Mesenchymal stem cell (in vitro differentiated cells and primary cell): Measurements from ENCODE around the gene FBXO44.

ENCODE experiments used
- DNase-seq: peaks from one replicate; pipeline ENCODE4 v3.0.0-alpha.2; 2013
- H2AFZ ChIP-seq: one replicate; pipeline ENCODE4 v1.6.1; 2013; ENCODE audit warnings: low read depth, mild to moderate bottlenecking, control low read depth, inconsistent platforms, low read length, moderate library complexity
- H2AK5ac ChIP-seq: 2 replicates; pipeline ENCODE4 v1.6.1; 2013; ENCODE audit warnings: low read length, moderate library complexity, mild to moderate bottlenecking, inconsistent platforms; ENCODE audit not compliant: severe bottlenecking
- H2BK120ac ChIP-seq: one replicate; pipeline ENCODE4 v1.6.1; 2013; ENCODE audit warnings: low read depth, mild to moderate bottlenecking, inconsistent platforms, low read length, moderate library complexity
- H2BK12ac ChIP-seq, 2 experiments: one replicate each; pipeline ENCODE4 v1.6.1; 2013; ENCODE audit warnings: inconsistent platforms in 2 of 2, low read length in 2 of 2, mild to moderate bottlenecking in 2 of 2, moderate library complexity in 2 of 2, control low read depth in 1 of 2
- H2BK15ac ChIP-seq: one replicate; pipeline ENCODE4 v1.6.1; 2013; ENCODE audit warnings: mild to moderate bottlenecking, low read depth, inconsistent platforms; ENCODE audit not compliant: poor library complexity, severe bottlenecking
- H2BK5ac ChIP-seq: 2 replicates; pipeline ENCODE4 v1.6.1; 2013; ENCODE audit warnings: low read depth, mild to moderate bottlenecking, low read length, control low read depth, inconsistent platforms; ENCODE audit not compliant: poor library complexity, severe bottlenecking
- H3K14ac ChIP-seq, 2 experiments: one replicate each; pipeline ENCODE4 v1.6.1; 2013; ENCODE audit warnings: inconsistent platforms in 2 of 2, low read length in 2 of 2, control low read depth in 1 of 2, mild to moderate bottlenecking in 1 of 2, moderate library complexity in 1 of 2
- H3K18ac ChIP-seq, 2 experiments: one replicate each; pipeline ENCODE4 v1.6.1; 2013; ENCODE audit warnings: inconsistent platforms in 2 of 2, low read length in 2 of 2, control low read depth in 1 of 2, low read depth in 1 of 2, mild to moderate bottlenecking in 1 of 2
- H3K23ac ChIP-seq, 2 experiments: one replicate each; pipeline ENCODE4 v1.6.1; 2013; ENCODE audit warnings: inconsistent platforms in 2 of 2, low read length in 2 of 2, mild to moderate bottlenecking in 2 of 2, moderate library complexity in 2 of 2, control low read depth in 1 of 2
- H3K27ac ChIP-seq: 2 replicates; pipeline ENCODE4 v1.5.1; 2013; ENCODE audit warnings: mild to moderate bottlenecking, moderate library complexity, low read length, control low read depth, inconsistent platforms; ENCODE audit not compliant: poor library complexity, severe bottlenecking
- H3K27me3 ChIP-seq, 2 experiments: 2 replicates each; pipeline versions ENCODE4 v1.6.1 to v1.7.0; 2013; ENCODE audit warnings: low read length in 2 of 2, mild to moderate bottlenecking in 2 of 2, moderate library complexity in 2 of 2, control low read depth in 1 of 2, inconsistent platforms in 1 of 2; ENCODE audit not compliant: control insufficient read depth in 1 of 2, insufficient read depth in 1 of 2
- H3K36me3 ChIP-seq, 2 experiments: 2 replicates each; pipeline versions ENCODE4 v1.6.1 to v1.7.0; 2013; ENCODE audit warnings: low read length in 2 of 2, control low read depth in 1 of 2, inconsistent platforms in 1 of 2, low read depth in 1 of 2, mild to moderate bottlenecking in 1 of 2; ENCODE audit not compliant: insufficient read depth in 2 of 2, control insufficient read depth in 1 of 2
- H3K4ac ChIP-seq, 2 experiments: one replicate each; pipeline ENCODE4 v1.6.1; 2013; ENCODE audit warnings: inconsistent platforms in 2 of 2, low read length in 2 of 2, mild to moderate bottlenecking in 2 of 2, moderate library complexity in 2 of 2, control low read depth in 1 of 2, low read depth in 1 of 2
- H3K4me1 ChIP-seq: 2 replicates; pipeline ENCODE4 v1.6.1; 2013; ENCODE audit warnings: low read depth, low read length, control low read depth; ENCODE audit not compliant: control insufficient read depth, insufficient read depth
- H3K4me2 ChIP-seq: 2 replicates; pipeline ENCODE4 v1.6.1; 2013; ENCODE audit warnings: low read length, mild to moderate bottlenecking, inconsistent platforms; ENCODE audit not compliant: poor library complexity, severe bottlenecking
- H3K4me3 ChIP-seq, 2 experiments: 2 replicates each; pipeline versions ENCODE4 v1.5.1 to v1.7.0; 2013; ENCODE audit warnings: low read length in 2 of 2, mild to moderate bottlenecking in 2 of 2, control low read depth in 1 of 2, low read depth in 1 of 2; ENCODE audit not compliant: insufficient read depth in 1 of 2
- H3K79me1 ChIP-seq: replicated peaks from 2 replicates; pipeline ENCODE4 v1.6.1; 2013; ENCODE audit warnings: mild to moderate bottlenecking, control low read depth, low read length, inconsistent platforms; ENCODE audit not compliant: poor library complexity, severe bottlenecking
- H3K9ac ChIP-seq: 2 replicates; pipeline ENCODE4 v1.7.0; 2013; ENCODE audit warnings: mild to moderate bottlenecking, low read length, moderate library complexity
- H3K9me3 ChIP-seq: 2 replicates; pipeline ENCODE4 v1.7.0; 2013; ENCODE audit warnings: mild to moderate bottlenecking, low read length; ENCODE audit not compliant: control insufficient read depth
- H4K8ac ChIP-seq: one replicate; pipeline ENCODE4 v1.6.1; 2013; ENCODE audit warnings: inconsistent platforms, mild to moderate bottlenecking, low read length, moderate library complexity
- H4K91ac ChIP-seq: one replicate; pipeline ENCODE4 v1.6.1; 2013; ENCODE audit warnings: mild to moderate bottlenecking, low read length, inconsistent platforms
- WGBS: methylation state at CpG from one replicate; pipeline ENCODE4 v1.1.7; 2013; ENCODE audit warnings: mixed read lengths; 5-methylcytosine and 5-hydroxymethylcytosine counted together

Gene FBXO44

DNA sequence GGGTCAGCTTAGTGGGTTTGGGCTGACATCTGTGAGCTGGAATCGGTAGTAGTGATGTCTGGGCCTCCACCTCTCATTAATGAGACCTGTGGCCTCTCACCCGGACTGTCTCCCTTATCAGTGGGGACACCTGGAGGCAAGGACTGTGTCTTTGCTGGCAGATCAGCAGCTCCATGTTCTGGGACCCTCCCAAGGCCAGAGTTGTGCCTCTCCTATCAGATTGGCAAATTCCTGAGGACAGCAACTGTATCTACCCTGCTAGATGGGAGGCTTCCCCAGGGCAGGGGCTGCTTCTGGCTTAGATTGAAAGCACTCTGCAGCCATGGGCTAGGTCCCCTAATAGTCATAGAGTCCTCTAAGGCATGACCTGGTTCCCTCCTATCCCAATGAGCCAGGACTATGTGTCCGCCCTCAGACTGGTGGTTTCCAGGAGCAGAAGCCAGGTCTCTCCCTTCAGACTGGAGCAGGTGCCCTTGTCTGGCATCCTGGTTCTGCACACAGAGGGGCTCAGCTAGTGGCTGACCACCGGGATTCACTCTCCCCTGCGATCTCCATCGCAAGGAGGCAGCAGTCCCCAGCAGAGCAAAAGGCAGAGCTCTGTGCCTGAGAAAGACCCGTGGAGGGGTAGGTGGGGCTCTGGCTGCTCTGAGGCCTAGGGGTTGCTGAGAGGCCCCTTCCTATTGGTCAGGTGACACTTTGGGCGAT lies 42.7 kb downstream of the FBXO44 start:
- H3K4me1 ChIP-seq = peaks cover 12% of the 10 kb centered on the region
- 71% methylated on average over 8 of the region's 8 CpGs for WGBS
- H4K91ac ChIP-seq = peak overlapping the region; percentile 14
- no peak overlapping the region for H3K18ac ChIP-seq
- H3K27me3 ChIP-seq = peaks cover 65 to 69% of the 10 kb centered on the region in 2 experiments
- no peak overlapping the region for H2AFZ ChIP-seq
- H3K23ac ChIP-seq = no peak overlapping the region
- H2BK5ac ChIP-seq = no peak overlapping the region
- H3K9me3 ChIP-seq = no peaks in the 10 kb centered on the region
- no peak overlapping the region for H2BK120ac ChIP-seq
- H3K4ac ChIP-seq = no peak overlapping the region
- H2BK12ac ChIP-seq = no peak overlapping the region
- DNase-seq = no peak
- no peak overlapping the region for H3K4me3 ChIP-seq
- no peak overlapping the region for H2BK15ac ChIP-seq
- peaks cover 0 to 3% of the 10 kb centered on the region in 2 experiments for H3K36me3 ChIP-seq
- no peak overlapping the region for H3K4me2 ChIP-seq
- H3K79me1 ChIP-seq = no peaks in the 10 kb centered on the region
- H3K27ac ChIP-seq = no peak overlapping the region
- H3K14ac ChIP-seq = no peak overlapping the region
- H4K8ac ChIP-seq = no peak overlapping the region
- H2AK5ac ChIP-seq = no peak overlapping the region
- H3K9ac ChIP-seq = no peak overlapping the region

DNA sequence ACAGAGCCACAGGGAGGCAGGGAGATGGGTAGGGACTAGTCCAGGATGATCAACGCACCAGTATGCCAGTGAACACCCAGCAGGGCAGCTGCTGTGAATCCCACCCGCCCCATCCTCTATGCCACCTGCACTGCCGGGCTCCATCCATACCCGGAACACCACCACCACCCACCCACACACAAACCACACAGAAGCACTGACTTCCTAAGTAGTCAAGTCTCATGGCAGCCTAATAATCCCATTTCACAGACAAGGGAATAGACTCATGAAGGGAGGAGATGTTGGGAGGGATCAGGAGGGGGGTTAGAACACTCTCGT lies 43.2 kb downstream of the FBXO44 start:
- DNase-seq = no peak
- H3K79me1 ChIP-seq = no peaks in the 10 kb centered on the region
- H3K36me3 ChIP-seq = peaks cover 0 to 3% of the 10 kb centered on the region in 2 experiments
- H4K91ac ChIP-seq = no peak overlapping the region
- no peak overlapping the region for H2BK12ac ChIP-seq
- peaks cover 60 to 70% of the 10 kb centered on the region in 2 experiments for H3K27me3 ChIP-seq
- no peaks in the 10 kb centered on the region for H3K9me3 ChIP-seq
- no peak overlapping the region for H2AK5ac ChIP-seq
- no peak overlapping the region for H3K27ac ChIP-seq
- H3K23ac ChIP-seq = no peak overlapping the region
- H2BK15ac ChIP-seq = no peak overlapping the region
- no peak overlapping the region for H4K8ac ChIP-seq
- H3K14ac ChIP-seq = no peak overlapping the region
- H3K9ac ChIP-seq = no peak overlapping the region
- no peak overlapping the region for H3K4me2 ChIP-seq
- no peak overlapping the region for H3K4ac ChIP-seq
- no peak overlapping the region for H2BK120ac ChIP-seq
- no peak overlapping the region for H2BK5ac ChIP-seq
- no peak overlapping the region for H3K18ac ChIP-seq
- 74% methylated on average over 3 of the region's 5 CpGs for WGBS
- peaks cover 10% of the 10 kb centered on the region for H3K4me1 ChIP-seq
- no peak overlapping the region for H2AFZ ChIP-seq
- H3K4me3 ChIP-seq = no peak overlapping the region

DNA sequence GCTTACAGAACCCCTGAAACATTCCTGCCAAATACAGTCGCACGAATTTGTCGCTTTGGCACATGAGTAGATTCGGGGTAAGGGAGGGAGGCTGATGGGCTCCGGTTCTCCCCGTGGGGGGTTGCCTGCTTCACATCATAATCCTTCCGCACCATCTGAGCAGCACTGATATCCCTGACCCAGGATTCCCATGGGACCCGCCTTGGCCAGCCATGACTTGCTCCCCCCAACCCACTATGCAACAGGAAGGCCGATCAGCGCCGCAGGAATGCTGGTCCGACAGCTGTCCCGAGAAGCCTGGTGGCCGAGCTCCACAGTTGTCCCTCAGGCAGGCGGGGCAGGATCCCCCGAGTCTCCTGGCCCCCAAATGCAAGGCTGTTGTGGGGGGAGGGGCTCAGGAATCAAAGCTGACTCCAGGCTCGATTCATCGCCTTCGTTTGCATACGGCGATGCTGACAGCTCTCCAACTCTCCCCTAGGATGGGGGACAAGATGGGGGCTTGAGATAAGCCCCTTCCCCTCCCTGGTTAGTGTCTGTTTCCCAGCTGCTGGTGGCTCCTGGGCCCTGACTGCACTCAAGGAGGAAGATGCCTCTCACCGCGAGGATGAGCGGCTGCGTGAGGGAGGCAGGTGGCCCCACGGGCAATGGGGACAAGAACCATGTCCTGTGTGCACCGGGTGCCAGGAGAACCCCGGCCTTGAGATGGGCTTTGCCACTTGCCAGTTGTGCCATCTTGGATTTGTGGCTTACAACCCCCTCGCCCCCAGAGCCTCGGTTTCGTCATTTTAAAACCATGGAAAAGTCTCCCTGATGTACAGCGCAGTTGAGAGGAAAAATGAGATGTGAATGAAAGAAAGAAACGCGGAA lies 46.2 kb downstream of the FBXO44 start:
- H4K91ac ChIP-seq = no peak overlapping the region
- peaks cover 62 to 83% of the 10 kb centered on the region in 2 experiments for H3K27me3 ChIP-seq
- no peak overlapping the region for H3K14ac ChIP-seq
- H2AFZ ChIP-seq = no peak overlapping the region
- H2BK12ac ChIP-seq = no peak overlapping the region
- H3K36me3 ChIP-seq = peaks cover 0 to 2% of the 10 kb centered on the region in 2 experiments
- H3K18ac ChIP-seq = no peak overlapping the region
- no peak overlapping the region for H3K23ac ChIP-seq
- H3K4me2 ChIP-seq = no peak overlapping the region
- H3K9me3 ChIP-seq = no peaks in the 10 kb centered on the region
- H3K4me1 ChIP-seq = no peaks in the 10 kb centered on the region
- DNase-seq = no peak
- H2BK120ac ChIP-seq = no peak overlapping the region
- 84% methylated on average over 34 of the region's 34 CpGs for WGBS
- H2BK5ac ChIP-seq = no peak overlapping the region
- no peak overlapping the region for H2BK15ac ChIP-seq
- H3K79me1 ChIP-seq = no peaks in the 10 kb centered on the region
- H3K27ac ChIP-seq = no peak overlapping the region
- H3K9ac ChIP-seq = no peak overlapping the region
- no peak overlapping the region for H3K4ac ChIP-seq
- H4K8ac ChIP-seq = no peak overlapping the region
- H3K4me3 ChIP-seq = no peak overlapping the region
- no peak overlapping the region for H2AK5ac ChIP-seq

DNA sequence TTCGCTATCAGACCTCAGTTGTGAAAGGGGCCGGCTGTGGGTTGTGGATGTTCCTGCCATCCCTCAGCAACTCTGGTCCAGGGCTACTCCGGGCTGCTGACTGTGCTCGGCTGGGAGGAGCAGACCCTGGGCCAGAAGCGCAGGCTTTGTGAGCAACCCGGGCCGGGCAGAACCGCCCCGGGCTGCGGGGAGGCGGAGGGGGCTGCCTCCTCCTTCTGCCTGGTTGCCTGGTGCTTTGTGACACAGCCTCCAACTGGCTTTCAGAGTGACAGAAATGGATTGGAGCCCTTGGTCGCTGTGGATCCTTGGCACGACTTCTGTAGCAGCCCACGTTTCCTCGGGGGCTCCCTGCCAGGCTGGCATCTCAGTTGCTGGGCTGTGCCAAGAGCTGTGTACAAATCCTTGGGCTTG lies 46.9 kb downstream of the FBXO44 start:
- H3K79me1 ChIP-seq = no peaks in the 10 kb centered on the region
- H2AFZ ChIP-seq = no peak overlapping the region
- H2BK12ac ChIP-seq = no peak overlapping the region
- H3K36me3 ChIP-seq = no peaks in the 10 kb centered on the region
- H4K91ac ChIP-seq = no peak overlapping the region
- no peak overlapping the region for H3K27ac ChIP-seq
- no peak overlapping the region for H3K4me3 ChIP-seq
- peaks cover 59 to 90% of the 10 kb centered on the region in 2 experiments for H3K27me3 ChIP-seq
- no peak overlapping the region for H3K4ac ChIP-seq
- no peak overlapping the region for H2BK15ac ChIP-seq
- H3K9me3 ChIP-seq = no peaks in the 10 kb centered on the region
- no peak overlapping the region for H3K4me2 ChIP-seq
- WGBS = 89% methylated on average over 15 of the region's 15 CpGs
- no peak overlapping the region for H3K18ac ChIP-seq
- H4K8ac ChIP-seq = no peak overlapping the region
- no peak overlapping the region for H3K14ac ChIP-seq
- H3K9ac ChIP-seq = no peak overlapping the region
- H2BK120ac ChIP-seq = no peak overlapping the region
- H2BK5ac ChIP-seq = no peak overlapping the region
- H3K23ac ChIP-seq = no peak overlapping the region
- DNase-seq = no peak
- no peak overlapping the region for H2AK5ac ChIP-seq
- no peaks in the 10 kb centered on the region for H3K4me1 ChIP-seq
